ENCODE results near the gene CFAP68.

The CFAP68 gene

DNA sequence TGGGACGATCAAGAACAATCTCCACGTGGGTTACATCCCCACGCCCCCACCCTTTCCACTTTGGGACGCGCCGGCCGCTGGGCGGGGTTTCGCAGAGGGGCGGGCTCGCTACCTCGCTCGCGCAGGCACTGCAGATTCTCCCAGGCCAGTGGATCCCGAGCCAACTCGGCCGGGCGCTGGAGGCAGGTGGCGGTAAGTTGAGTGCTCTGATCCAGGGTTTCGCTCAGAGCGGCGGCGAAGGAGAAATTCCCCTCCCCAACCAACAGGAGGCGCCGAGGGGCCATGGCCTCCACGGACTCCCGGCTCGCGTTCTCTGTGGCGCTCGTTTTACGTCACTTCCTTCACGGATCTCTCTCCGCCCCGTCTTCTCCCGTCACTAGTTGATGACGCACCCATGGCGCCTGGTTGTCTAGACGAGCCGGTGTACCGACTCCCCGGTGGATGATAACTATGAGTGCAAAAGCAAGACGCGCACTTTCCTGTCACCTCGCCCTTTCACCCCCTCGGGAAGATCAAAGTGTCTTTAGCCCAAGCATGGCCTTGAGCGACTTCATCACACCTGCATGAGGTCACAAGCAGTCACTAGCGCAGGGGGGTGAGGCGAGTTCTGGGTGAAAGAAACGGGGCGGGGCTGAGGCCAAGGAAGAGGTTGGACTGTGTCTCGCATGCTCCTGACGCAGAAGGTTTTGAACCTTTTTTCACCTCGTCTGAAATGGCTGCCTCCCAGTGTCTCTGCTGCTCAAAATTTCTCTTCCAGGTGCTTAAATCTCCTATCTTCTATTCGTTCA is at the start of gene CFAP68, which contains the start of gene FDXACB1:
Gene CFAP68, plus strand, starts transcription at position 693 of the 788 bp plus-strand sequence. Its CDS starts 20 bp downstream, at position 713.
Gene FDXACB1, minus strand, starts transcription at position 317 of the 788 bp plus-strand sequence. Its CDS starts 33 bp downstream, at position 284.
- H3K4me1 ChIP-seq (ENCODE audit: insufficient read depth, low read length) = peaks cover 4% of the 10 kb centered on the region; the same call in 1 of the 2 replicates
- H3K4me3 ChIP-seq (ENCODE audit: low read length) = peak within 1 kb of the TSS; percentile 81
- H3K9ac ChIP-seq (ENCODE audit: low read depth, low read length) = peak within 1 kb of the TSS; percentile 83
- peak within 1 kb of the TSS; percentile 81 for H3K27ac ChIP-seq (ENCODE audit: low read length)
- no peaks in the 10 kb centered on the region for H3K27me3 ChIP-seq (ENCODE audit: insufficient read depth, low read length)
- H3K36me3 ChIP-seq (ENCODE audit: insufficient read depth, low read depth, low read length) = no peaks in the 10 kb centered on the region
- H3K9me3 ChIP-seq (ENCODE audit: insufficient read depth, low read depth, low read length) = no peaks in the 10 kb centered on the region

DNA sequence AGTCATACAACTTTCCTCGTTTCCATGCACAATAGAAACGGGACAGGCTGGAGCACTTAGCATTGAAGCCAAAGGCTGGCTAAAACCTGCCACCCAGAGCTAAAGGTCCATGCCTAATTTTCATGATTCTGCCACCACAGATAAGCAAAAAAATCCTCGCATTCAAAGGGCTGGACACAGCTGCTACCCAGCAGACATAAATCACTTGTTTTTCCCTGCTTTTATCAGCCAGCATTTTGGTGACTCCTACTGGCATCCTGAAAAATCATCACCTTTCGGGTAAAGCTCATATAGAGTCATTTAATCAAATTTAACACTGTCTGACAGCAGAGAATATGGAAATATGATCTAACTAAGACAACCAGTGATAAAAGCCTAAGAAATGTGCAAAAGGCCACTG is 45.8 kb upstream of the CFAP68 start:
- H3K36me3 ChIP-seq (ENCODE audit: insufficient read depth, low read depth, low read length) = peaks cover 16% of the 10 kb centered on the region
- no peak overlapping the region for H3K27ac ChIP-seq (ENCODE audit: low read length)
- H3K27me3 ChIP-seq (ENCODE audit: insufficient read depth, low read length) = no peaks in the 10 kb centered on the region
- no peaks in the 10 kb centered on the region for H3K4me1 ChIP-seq (ENCODE audit: insufficient read depth, low read length)
- H3K9me3 ChIP-seq (ENCODE audit: insufficient read depth, low read depth, low read length) = no peaks in the 10 kb centered on the region
- no peak overlapping the region for H3K4me3 ChIP-seq (ENCODE audit: low read length)
- no peak overlapping the region for H3K9ac ChIP-seq (ENCODE audit: low read depth, low read length)

- H3K27me3 ChIP-seq (ENCODE audit: insufficient read depth, low read length) = no peaks in the 10 kb centered on the region
- H3K36me3 ChIP-seq (ENCODE audit: insufficient read depth, low read depth, low read length) = peaks cover 16% of the 10 kb centered on the region
- H3K9me3 ChIP-seq (ENCODE audit: insufficient read depth, low read depth, low read length) = no peaks in the 10 kb centered on the region
- no peaks in the 10 kb centered on the region; the same call in 1 of the 2 replicates for H3K4me1 ChIP-seq (ENCODE audit: insufficient read depth, low read length)
- H3K27ac ChIP-seq (ENCODE audit: low read length) = no peak overlapping the region
- H3K9ac ChIP-seq (ENCODE audit: low read depth, low read length) = no peak overlapping the region
- no peak overlapping the region for H3K4me3 ChIP-seq (ENCODE audit: low read length)
These were observed 44.7 kb upstream of the CFAP68 start for GRCh38 chr11:111834432-111835163.

- Histone ChIP-seq H3K9ac (ENCODE audit: low read depth, low read length) (no peak overlapping the region), H3K4me3 (ENCODE audit: low read length) (no peak overlapping the region), H3K36me3 (ENCODE audit: insufficient read depth, low read depth, low read length) (peaks cover 16% of the 10 kb centered on the region), H3K9me3 (ENCODE audit: insufficient read depth, low read depth, low read length) (no peaks in the 10 kb centered on the region), H3K27ac (ENCODE audit: low read length) (no peak overlapping the region), H3K4me1 (ENCODE audit: insufficient read depth, low read length) (peaks cover 7% of the 10 kb centered on the region; the same call in 1 of the 2 replicates), H3K27me3 (ENCODE audit: insufficient read depth, low read length) (no peaks in the 10 kb centered on the region)
These were observed 43.7 kb upstream of the CFAP68 start for GRCh38 chr11:111835665-111836064.

GRCh38 chr11:111836162-111836561 is 43.2 kb upstream of the CFAP68 start:
- Histone ChIP-seq H3K4me1 (ENCODE audit: insufficient read depth, low read length) (peaks cover 10% of the 10 kb centered on the region; the same call in 1 of the 2 replicates), H3K9ac (ENCODE audit: low read depth, low read length) (no peak overlapping the region), H3K27me3 (ENCODE audit: insufficient read depth, low read length) (no peaks in the 10 kb centered on the region), H3K9me3 (ENCODE audit: insufficient read depth, low read depth, low read length) (no peaks in the 10 kb centered on the region), H3K36me3 (ENCODE audit: insufficient read depth, low read depth, low read length) (peaks cover 16% of the 10 kb centered on the region), H3K27ac (ENCODE audit: low read length) (no peak overlapping the region), H3K4me3 (ENCODE audit: low read length) (no peak overlapping the region)

DNA sequence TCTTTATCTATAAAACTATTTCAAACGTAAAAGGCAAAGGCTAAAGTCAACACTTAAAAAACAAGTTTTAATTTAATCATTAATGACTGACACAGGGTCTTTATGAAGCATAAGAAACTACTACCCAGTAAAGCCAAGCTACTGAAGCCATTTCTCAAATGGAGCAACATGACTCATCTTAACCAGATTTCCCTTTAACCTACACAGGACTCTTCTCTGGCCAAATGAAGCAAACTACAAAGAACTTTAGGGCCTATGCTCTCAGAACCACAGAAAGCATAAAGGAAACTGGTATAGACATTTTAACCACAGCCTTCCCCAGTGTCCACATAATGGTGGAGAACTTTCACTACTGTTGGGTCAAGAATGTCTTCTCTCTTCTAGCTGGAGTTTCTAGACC is 42.6 kb upstream of the CFAP68 start:
- peaks cover 16% of the 10 kb centered on the region for H3K36me3 ChIP-seq (ENCODE audit: insufficient read depth, low read depth, low read length)

GRCh38 chr11:111837366-111837891 is 41.9 kb upstream of the CFAP68 start:
- H3K36me3 ChIP-seq (ENCODE audit: insufficient read depth, low read depth, low read length) = peaks cover 16% of the 10 kb centered on the region
- no peak overlapping the region for H3K4me3 ChIP-seq (ENCODE audit: low read length)
- no peak overlapping the region for H3K9ac ChIP-seq (ENCODE audit: low read depth, low read length)
- H3K27ac ChIP-seq (ENCODE audit: low read length) = no peak overlapping the region
- H3K27me3 ChIP-seq (ENCODE audit: insufficient read depth, low read length) = no peaks in the 10 kb centered on the region
- no peaks in the 10 kb centered on the region for H3K9me3 ChIP-seq (ENCODE audit: insufficient read depth, low read depth, low read length)
- H3K4me1 ChIP-seq (ENCODE audit: insufficient read depth, low read length) = peaks cover 13% of the 10 kb centered on the region; the same call in 1 of the 2 replicates

More for the DNA sequence above, 42.6 kb upstream of the CFAP68 start:
- H3K27ac ChIP-seq (ENCODE audit: low read length) = no peak overlapping the region
- no peaks in the 10 kb centered on the region for H3K27me3 ChIP-seq (ENCODE audit: insufficient read depth, low read length)
- no peaks in the 10 kb centered on the region for H3K9me3 ChIP-seq (ENCODE audit: insufficient read depth, low read depth, low read length)
- peaks cover 13% of the 10 kb centered on the region; the same call in 1 of the 2 replicates for H3K4me1 ChIP-seq (ENCODE audit: insufficient read depth, low read length)
- H3K9ac ChIP-seq (ENCODE audit: low read depth, low read length) = no peak overlapping the region
- no peak overlapping the region for H3K4me3 ChIP-seq (ENCODE audit: low read length)

DNA sequence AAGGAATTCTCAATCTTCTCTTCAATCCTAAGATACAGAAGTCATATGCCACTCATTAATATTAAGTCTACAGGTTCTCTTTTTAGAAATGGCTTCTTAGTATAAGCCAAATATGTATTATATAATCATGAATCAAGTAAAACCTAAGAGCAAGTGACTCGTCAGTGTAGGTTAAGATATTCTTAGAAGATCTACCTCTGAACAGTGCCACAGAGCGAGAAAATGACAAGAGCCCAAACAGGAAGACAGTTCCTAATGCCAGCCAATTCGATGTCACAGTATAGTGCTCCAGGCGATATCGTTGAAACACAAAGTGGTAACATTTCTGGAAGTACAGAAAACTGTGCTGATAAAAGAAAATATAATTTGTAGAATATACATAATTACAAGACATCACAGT is 41.3 kb upstream of the CFAP68 start:
- H3K27ac ChIP-seq (ENCODE audit: low read length) = no peak overlapping the region
- H3K9ac ChIP-seq (ENCODE audit: low read depth, low read length) = no peak overlapping the region
- peaks cover 13% of the 10 kb centered on the region; the same call in 1 of the 2 replicates for H3K4me1 ChIP-seq (ENCODE audit: insufficient read depth, low read length)
- H3K4me3 ChIP-seq (ENCODE audit: low read length) = no peak overlapping the region
- no peaks in the 10 kb centered on the region for H3K27me3 ChIP-seq (ENCODE audit: insufficient read depth, low read length)
- H3K9me3 ChIP-seq (ENCODE audit: insufficient read depth, low read depth, low read length) = no peaks in the 10 kb centered on the region
- H3K36me3 ChIP-seq (ENCODE audit: insufficient read depth, low read depth, low read length) = peaks cover 16% of the 10 kb centered on the region

GRCh38 chr11:111840143-111840542 is 39.2 kb upstream of the CFAP68 start:
- no peaks in the 10 kb centered on the region for H3K9me3 ChIP-seq (ENCODE audit: insufficient read depth, low read depth, low read length)
- no peaks in the 10 kb centered on the region for H3K27me3 ChIP-seq (ENCODE audit: insufficient read depth, low read length)
- no peak overlapping the region for H3K9ac ChIP-seq (ENCODE audit: low read depth, low read length)
- peaks cover 13% of the 10 kb centered on the region; the same call in 1 of the 2 replicates for H3K4me1 ChIP-seq (ENCODE audit: insufficient read depth, low read length)
- H3K4me3 ChIP-seq (ENCODE audit: low read length) = no peak overlapping the region
- H3K36me3 ChIP-seq (ENCODE audit: insufficient read depth, low read depth, low read length) = peaks cover 19% of the 10 kb centered on the region
- H3K27ac ChIP-seq (ENCODE audit: low read length) = no peak overlapping the region

DNA sequence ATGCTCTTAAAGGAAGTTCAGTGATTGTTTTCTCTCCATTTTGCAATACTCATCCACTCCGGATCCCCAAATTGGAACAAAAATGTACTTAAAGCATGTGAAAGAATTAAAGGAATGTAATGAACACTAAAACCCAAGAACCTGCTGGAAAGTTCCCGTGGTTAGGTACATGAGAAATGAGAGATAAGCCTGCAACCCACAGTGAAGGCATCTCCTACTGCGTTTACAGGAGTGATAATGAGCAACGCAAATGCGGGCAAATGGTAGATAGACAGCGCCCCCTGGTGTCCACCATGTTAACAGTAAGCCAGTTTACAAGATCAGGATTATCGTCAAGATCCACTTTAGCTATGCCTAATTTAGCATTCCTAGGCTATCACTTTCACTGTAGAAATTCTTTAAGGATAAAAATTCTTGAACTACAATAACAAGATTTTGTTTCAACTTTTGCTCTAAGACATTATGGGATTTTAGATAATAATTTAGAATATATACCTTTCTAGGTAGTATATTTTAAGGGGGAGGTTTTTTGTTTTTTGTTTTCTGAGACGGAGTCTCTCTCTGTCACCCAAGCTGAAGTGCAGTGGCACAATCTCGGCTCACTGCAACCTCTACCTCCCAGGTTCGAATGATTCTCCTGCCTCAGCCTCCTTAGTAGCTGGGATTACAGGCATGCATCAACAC is 37.8 kb upstream of the CFAP68 start:
- Histone ChIP-seq H3K4me1 (ENCODE audit: insufficient read depth, low read length) (peaks cover 14% of the 10 kb centered on the region; the same call in 1 of the 2 replicates), H3K27ac (ENCODE audit: low read length) (no peak overlapping the region), H3K36me3 (ENCODE audit: insufficient read depth, low read depth, low read length) (peaks cover 13% of the 10 kb centered on the region), H3K4me3 (ENCODE audit: low read length) (no peak overlapping the region), H3K9me3 (ENCODE audit: insufficient read depth, low read depth, low read length) (no peaks in the 10 kb centered on the region), H3K9ac (ENCODE audit: low read depth, low read length) (no peak overlapping the region), H3K27me3 (ENCODE audit: insufficient read depth, low read length) (no peaks in the 10 kb centered on the region)

DNA sequence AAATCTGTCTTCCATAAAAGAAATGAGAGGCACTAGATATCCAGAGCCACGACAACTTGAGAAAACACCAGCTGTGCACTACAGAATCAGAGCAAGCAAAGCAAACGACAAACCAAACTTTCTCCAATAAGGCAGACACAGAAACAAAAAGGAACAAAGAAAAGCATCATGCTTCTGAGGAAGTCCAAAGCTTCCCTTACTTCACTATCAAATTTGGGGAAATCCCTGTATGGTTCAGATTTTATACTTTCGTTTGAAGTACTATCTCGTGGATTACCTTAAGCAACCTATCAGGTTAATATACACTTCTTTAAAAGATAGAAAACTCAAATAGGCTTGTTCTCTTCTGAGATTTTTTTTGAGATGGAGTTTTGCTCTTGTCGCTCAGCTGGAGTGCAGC is 35.7 kb upstream of the CFAP68 start:
- H3K9ac ChIP-seq (ENCODE audit: low read depth, low read length) = no peak overlapping the region
- H3K9me3 ChIP-seq (ENCODE audit: insufficient read depth, low read depth, low read length) = no peaks in the 10 kb centered on the region
- H3K36me3 ChIP-seq (ENCODE audit: insufficient read depth, low read depth, low read length) = 0 out of 2 replicates have a peak, but pooled peaks cover 3% of the 10 kb centered on the region
- H3K4me1 ChIP-seq (ENCODE audit: insufficient read depth, low read length) = peaks cover 16% of the 10 kb centered on the region; the same call in 1 of the 2 replicates
- no peaks in the 10 kb centered on the region for H3K27me3 ChIP-seq (ENCODE audit: insufficient read depth, low read length)
- H3K27ac ChIP-seq (ENCODE audit: low read length) = no peak overlapping the region
- H3K4me3 ChIP-seq (ENCODE audit: low read length) = no peak overlapping the region

All from iPS-20b (cell line).